OCI-LY1 (cell line): Measurements from ENCODE around the gene TIMP4.

Source experiments
- H2AFZ ChIP-seq: fragments of 200-600 bp; sonication (generic), shearing (Covaris generic); 2 replicates; pipeline ENCODE4 v1.6.0; 2014; ENCODE audit warnings: antibody characterized with exemption, mild to moderate bottlenecking, low read length
- H3F3A ChIP-seq: fragments of 200-600 bp; sonication (generic), shearing (Covaris generic); 2 replicates; pipeline ENCODE4 v1.6.0; 2014; ENCODE audit warnings: mild to moderate bottlenecking, antibody characterized with exemption, low read length, moderate library complexity; ENCODE audit not compliant: insufficient read depth
- H3K27ac ChIP-seq: fragments of 200-600 bp; sonication (generic); 2 replicates; pipeline ENCODE4 v1.5.1; 2014; ENCODE audit warnings: low read length, mixed run types, mild to moderate bottlenecking, low read depth; ENCODE audit not compliant: poor library complexity, severe bottlenecking
- H3K27me3 ChIP-seq: fragments of 200-600 bp; sonication (generic); 2 replicates; pipeline ENCODE4 v1.6.0; 2014; ENCODE audit warnings: antibody characterized with exemption, mild to moderate bottlenecking, low read length, moderate library complexity; ENCODE audit not compliant: insufficient read depth
- H3K36me3 ChIP-seq: fragments of 200-600 bp; sonication (generic); 2 replicates; pipeline ENCODE4 v1.6.1; 2014; ENCODE audit warnings: mild to moderate bottlenecking, antibody characterized with exemption, low read length, moderate library complexity, mixed read lengths; ENCODE audit not compliant: insufficient read depth
- H3K4me1 ChIP-seq: fragments of 200-600 bp; sonication (generic); 2 replicates; pipeline ENCODE4 v1.5.1; 2014; ENCODE audit warnings: mild to moderate bottlenecking, low read length, moderate library complexity; ENCODE audit not compliant: insufficient read depth, severe bottlenecking
- H3K4me2 ChIP-seq: fragments of 200-600 bp; sonication (generic), shearing (Covaris generic); 2 replicates; pipeline ENCODE4 v1.6.1; 2014; ENCODE audit warnings: low read length
- H3K4me3 ChIP-seq: fragments of 200-600 bp; sonication (generic); 2 replicates; pipeline ENCODE4 v1.5.1; 2014; ENCODE audit warnings: low read length, low read depth, mild to moderate bottlenecking, mixed read lengths; ENCODE audit not compliant: poor library complexity, severe bottlenecking
- H3K79me2 ChIP-seq: fragments of 200-600 bp; shearing (Covaris generic); 2 replicates; pipeline ENCODE4 v1.6.1; 2016; ENCODE audit warnings: mixed run types, low read length, mixed read lengths; ENCODE audit not compliant: insufficient read depth
- H3K9ac ChIP-seq: fragments of 200-600 bp; sonication (generic), shearing (Covaris generic); 2 replicates; pipeline ENCODE4 v1.6.1; 2014; ENCODE audit warnings: mild to moderate bottlenecking, low read length, mixed read lengths
- H3K9me2 ChIP-seq: fragments of 200-600 bp; sonication (generic), shearing (Covaris generic); 2 replicates; pipeline ENCODE4 v1.6.1; 2014; ENCODE audit warnings: low read depth, mild to moderate bottlenecking, low read length, mixed read lengths
- H3K9me3 ChIP-seq: fragments of 200-600 bp; shearing (Covaris generic); 2 replicates; pipeline ENCODE4 v1.6.1; 2014; ENCODE audit warnings: low read length, mixed read lengths
- H4K20me1 ChIP-seq: fragments of 200-600 bp; sonication (generic), shearing (Covaris generic); 2 replicates; pipeline ENCODE4 v1.6.0; 2016; ENCODE audit warnings: mild to moderate bottlenecking, low read length; ENCODE audit not compliant: insufficient read depth
- EZH2 ChIP-seq: fragments of 200-600 bp; sonication (generic), shearing (Covaris generic); IDR thresholded peaks from 2 replicates; pipeline ENCODE4 v1.8.0; 2017; ENCODE audit warnings: borderline replicate concordance, mixed run types, mild to moderate bottlenecking, antibody characterized with exemption, low read length, moderate library complexity, mixed read lengths
- TF ChIP-seq, protein P1 (sequence below): fragments of 200-600 bp; sonication (generic), shearing (Covaris generic); IDR thresholded peaks from 2 replicates; pipeline ENCODE4 v1.5.1; 2017; ENCODE audit warnings: mild to moderate bottlenecking, antibody characterized with exemption, low read length, moderate library complexity, mixed read lengths

Gene TIMP4

DNA sequence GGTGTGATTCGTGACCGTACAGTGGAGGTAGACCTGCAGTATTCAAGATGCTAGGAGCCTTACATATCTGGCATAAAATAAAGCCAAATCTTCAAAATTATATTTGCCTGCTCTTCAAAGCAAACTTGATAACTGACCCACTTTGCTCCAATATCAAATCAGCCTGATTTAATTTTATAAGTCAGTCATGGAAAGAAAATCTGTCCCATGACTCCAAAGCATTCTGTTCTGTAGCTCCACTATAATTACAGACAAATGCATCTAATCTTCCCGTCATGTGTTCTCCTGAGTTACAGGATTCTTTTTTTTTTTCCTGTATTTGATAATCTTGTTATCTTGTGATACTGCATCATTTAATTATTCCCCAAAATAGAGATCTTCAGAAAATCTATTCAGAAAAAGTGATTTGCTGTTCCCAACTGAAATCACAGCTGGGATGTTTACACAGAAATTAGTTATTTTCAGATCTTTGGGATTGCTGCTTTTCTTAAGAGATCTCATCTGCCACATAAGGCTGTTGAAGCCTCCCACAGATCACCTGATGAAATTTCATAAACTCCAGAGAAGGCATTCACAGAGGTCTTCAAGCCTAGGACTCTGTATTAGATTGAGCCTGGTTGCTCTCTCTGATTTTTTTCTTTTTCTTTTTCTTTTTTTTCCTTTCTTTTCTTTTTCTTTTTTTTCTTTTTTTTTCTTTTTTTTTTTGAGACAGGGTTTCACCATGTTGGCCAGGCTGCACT lies 27.2 kb downstream of the TIMP4 start:
- no peaks in the 10 kb centered on the region for H3K9me3 ChIP-seq
- H3K36me3 ChIP-seq: no peaks in the 10 kb centered on the region
- H3K4me2 ChIP-seq: no peak overlapping the region
- no peak overlapping the region for H3K9ac ChIP-seq
- no peak for TF ChIP-seq EZH2
- TF ChIP-seq, protein P1, sequence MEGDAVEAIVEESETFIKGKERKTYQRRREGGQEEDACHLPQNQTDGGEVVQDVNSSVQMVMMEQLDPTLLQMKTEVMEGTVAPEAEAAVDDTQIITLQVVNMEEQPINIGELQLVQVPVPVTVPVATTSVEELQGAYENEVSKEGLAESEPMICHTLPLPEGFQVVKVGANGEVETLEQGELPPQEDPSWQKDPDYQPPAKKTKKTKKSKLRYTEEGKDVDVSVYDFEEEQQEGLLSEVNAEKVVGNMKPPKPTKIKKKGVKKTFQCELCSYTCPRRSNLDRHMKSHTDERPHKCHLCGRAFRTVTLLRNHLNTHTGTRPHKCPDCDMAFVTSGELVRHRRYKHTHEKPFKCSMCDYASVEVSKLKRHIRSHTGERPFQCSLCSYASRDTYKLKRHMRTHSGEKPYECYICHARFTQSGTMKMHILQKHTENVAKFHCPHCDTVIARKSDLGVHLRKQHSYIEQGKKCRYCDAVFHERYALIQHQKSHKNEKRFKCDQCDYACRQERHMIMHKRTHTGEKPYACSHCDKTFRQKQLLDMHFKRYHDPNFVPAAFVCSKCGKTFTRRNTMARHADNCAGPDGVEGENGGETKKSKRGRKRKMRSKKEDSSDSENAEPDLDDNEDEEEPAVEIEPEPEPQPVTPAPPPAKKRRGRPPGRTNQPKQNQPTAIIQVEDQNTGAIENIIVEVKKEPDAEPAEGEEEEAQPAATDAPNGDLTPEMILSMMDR: no peak
- no peak overlapping the region for H3K4me3 ChIP-seq
- no peak overlapping the region for H2AFZ ChIP-seq
- no peaks in the 10 kb centered on the region for H3F3A ChIP-seq
- no peaks in the 10 kb centered on the region for H4K20me1 ChIP-seq
- H3K27ac ChIP-seq: no peak overlapping the region
- no peaks in the 10 kb centered on the region for H3K27me3 ChIP-seq
- no peaks in the 10 kb centered on the region for H3K4me1 ChIP-seq
- no peaks in the 10 kb centered on the region for H3K79me2 ChIP-seq
- H3K9me2 ChIP-seq: no peaks in the 10 kb centered on the region

- Histone ChIP-seq H3K9ac (no peak overlapping the region), H3K27me3 (no peaks in the 10 kb centered on the region), H3K9me2 (no peaks in the 10 kb centered on the region), H3F3A (no peaks in the 10 kb centered on the region), H3K4me3 (no peak overlapping the region), H3K4me1 (no peaks in the 10 kb centered on the region), H3K9me3 (no peaks in the 10 kb centered on the region), H3K4me2 (no peak overlapping the region), H3K79me2 (no peaks in the 10 kb centered on the region), H3K36me3 (no peaks in the 10 kb centered on the region), H3K27ac (no peak overlapping the region), H4K20me1 (no peaks in the 10 kb centered on the region), H2AFZ (no peak overlapping the region)
- TF ChIP-seq, protein P1: no peak
- TF ChIP-seq EZH2: no peak
Measured at GRCh38 chr3:12127391-12127790, 31.3 kb downstream of the TIMP4 start.

- H3K27me3 ChIP-seq: no peaks in the 10 kb centered on the region
Measured at GRCh38 chr3:12125772-12126171, 32.9 kb downstream of the TIMP4 start.

More at GRCh38 chr3:12125772-12126171, 32.9 kb downstream of the TIMP4 start:
- Histone ChIP-seq H4K20me1 (no peaks in the 10 kb centered on the region), H3F3A (no peaks in the 10 kb centered on the region), H2AFZ (no peak overlapping the region), H3K9me2 (no peaks in the 10 kb centered on the region), H3K4me2 (no peak overlapping the region), H3K4me3 (no peak overlapping the region), H3K27ac (no peak overlapping the region), H3K9ac (no peak overlapping the region), H3K9me3 (no peaks in the 10 kb centered on the region), H3K4me1 (no peaks in the 10 kb centered on the region), H3K79me2 (no peaks in the 10 kb centered on the region), H3K36me3 (no peaks in the 10 kb centered on the region)
- TF ChIP-seq, protein P1: no peak
- TF ChIP-seq EZH2: no peak
